OCI-LY7 (cell line): ENCODE data around the gene PLD5. TPM values are rescaled to one million over a fixed set of nuclear protein-coding genes. Genes with fewer than 3 reads are reported as not detected.

Experiments used
- BruUV-seq: library from RNA; stranded (reverse); fragments of 400-500 nt; replicated peaks from 2 replicates; lab custom pipeline; 2021; lab: Mats Ljungman, UMichigan
- CTCF ChIA-PET: fragments of 300-600 bp; sonication (Branson Sonifier 250); formaldehyde crosslinking; loops from one replicate; lab custom pipeline; 2022; ENCODE audit warnings: antibody characterized with exemption; ENCODE audit not compliant: unreplicated experiment; lab: Charles Lee
- POLR2A ChIA-PET: fragments of 300-600 bp; sonication (Branson Sonifier 250); formaldehyde crosslinking; loops from one replicate; lab custom pipeline; 2022; ENCODE audit warnings: antibody characterized with exemption; lab: Charles Lee
- DNase-seq: peaks from one replicate; pipeline ENCODE4 v3.0.0-alpha.2; 2015; ENCODE audit warnings: low spot score
- H2AFZ ChIP-seq: fragments of 200-600 bp; sonication (generic), shearing (Covaris generic); 2 replicates; pipeline ENCODE4 v1.6.1; 2014; ENCODE audit warnings: mild to moderate bottlenecking, antibody characterized with exemption, low read length, moderate library complexity
- H3K27ac ChIP-seq: fragments of 200-600 bp; sonication (generic); 2 replicates; pipeline ENCODE4 v1.5.1; 2014; ENCODE audit warnings: mixed run types, low read depth, mild to moderate bottlenecking, moderate library complexity, low read length, inconsistent platforms; ENCODE audit not compliant: poor library complexity, severe bottlenecking
- H3K36me3 ChIP-seq: fragments of 200-600 bp; sonication (generic); 2 replicates; pipeline ENCODE4 v1.6.1; 2014; ENCODE audit warnings: mild to moderate bottlenecking, antibody characterized with exemption, low read length, moderate library complexity, mixed read lengths; ENCODE audit not compliant: insufficient read depth
- H3K4me1 ChIP-seq: fragments of 200-600 bp; sonication (generic); 2 replicates; pipeline ENCODE4 v1.5.1; 2014; ENCODE audit warnings: mild to moderate bottlenecking, low read length; ENCODE audit not compliant: insufficient read depth, poor library complexity, severe bottlenecking
- H3K4me2 ChIP-seq: fragments of 200-600 bp; sonication (generic); 2 replicates; pipeline ENCODE4 v1.6.1; 2014; ENCODE audit warnings: mild to moderate bottlenecking, low read length
- H3K4me3 ChIP-seq: fragments of 200-600 bp; sonication (generic); 2 replicates; pipeline ENCODE4 v1.5.1; 2014; ENCODE audit warnings: mild to moderate bottlenecking, low read depth, low read length; ENCODE audit not compliant: poor library complexity, severe bottlenecking
- H3K79me2 ChIP-seq: fragments of 200-600 bp; sonication (generic); 2 replicates; pipeline ENCODE4 v1.6.1; 2016; ENCODE audit warnings: low read depth, mild to moderate bottlenecking, low read length, moderate library complexity, mixed read lengths; ENCODE audit not compliant: insufficient read depth
- H3K9me2 ChIP-seq: fragments of 200-600 bp; sonication (generic); 2 replicates; pipeline ENCODE4 v1.6.1; 2016; ENCODE audit warnings: mild to moderate bottlenecking, low read length, mixed read lengths; ENCODE audit not compliant: insufficient read depth
- H3K9me3 ChIP-seq: fragments of 200-600 bp; sonication (generic); 2 replicates; pipeline ENCODE4 v1.6.1; 2014; ENCODE audit warnings: mild to moderate bottlenecking, mixed run types, low read length, mixed read lengths
- H4K20me1 ChIP-seq: fragments of 200-600 bp; sonication (generic); 2 replicates; pipeline ENCODE4 v1.6.1; 2014; ENCODE audit warnings: mild to moderate bottlenecking, antibody characterized with exemption, low read length, moderate library complexity, mixed read lengths; ENCODE audit not compliant: insufficient read depth
- CTCF ChIP-seq: fragments of 200-600 bp; sonication (generic); conservative IDR thresholded peaks from 2 replicates; pipeline ENCODE4 v1.5.1; 2014; ENCODE audit warnings: mild to moderate bottlenecking, antibody characterized with exemption, low read length, moderate library complexity, mixed read lengths
- EZH2phosphoT487 ChIP-seq: fragments of 200-600 bp; sonication (generic); IDR thresholded peaks from 2 replicates; pipeline ENCODE4 v1.6.1; 2018; ENCODE audit warnings: low read depth, borderline replicate concordance, mild to moderate bottlenecking, mixed run types, antibody characterized with exemption, low read length, moderate library complexity, mixed read lengths
- intact Hi-C: fragments of 100-400 bp; cut with micrococcal nuclease; formaldehyde crosslinking; loops from one replicate; pipeline ENCODE4 v1.10.0; 2022; ENCODE audit not compliant: unreplicated experiment
- total RNA-seq, 2 experiments: library from RNA; depleted of rRNA in 1 of 2; stranded (reverse); fragments of >200 nt in 1 of 2; shearing (Covaris generic) in 1 of 2; gene quantifications; 2 replicates each; pipeline ENCODE4 v1.2.3, GENCODE V29; 2014 to 2022

Gene PLD5
- total RNA-seq, 2 experiments from 2014 or later: not detected

- BruUV-seq: no TSS peak
- Histone ChIP-seq H3K27ac (no peak overlapping the region), H3K9me2 (no peaks in the 10 kb centered on the region), H3K4me2 (no peak overlapping the region), H2AFZ (no peak overlapping the region), H4K20me1 (no peaks in the 10 kb centered on the region), H3K36me3 (no peaks in the 10 kb centered on the region), H3K4me1 (no peaks in the 10 kb centered on the region), H3K4me3 (no peak overlapping the region), H3K79me2 (no peaks in the 10 kb centered on the region), H3K9me3 (no peaks in the 10 kb centered on the region)
- DNase-seq: no peak
- intact Hi-C loops: no loop called here
- ChIA-PET POLR2A (interaction anchor here (0.7 to 1.3 kb wide), 2 partner anchors 25 to 1541 kb away, joined by 3 read pairs; no protein-coding TSS in a partner anchor), CTCF (no interaction called here)
- no peak for TF ChIP-seq CTCF
- no peak for TF ChIP-seq EZH2phosphoT487
Measured at GRCh38 chr1:242205622-242206489, 318.6 kb downstream of the PLD5 start.

GRCh38 chr1:242203262-242203661 is 321.2 kb downstream of the PLD5 start:
- H3K36me3 ChIP-seq: no peaks in the 10 kb centered on the region
- intact Hi-C loops: no loop called here
- POLR2A ChIA-PET: interaction anchor here (0.6 to 0.7 kb wide), 3 partner anchors 28 to 1104 kb away, joined by 3 to 4 read pairs (median 3); no protein-coding TSS in a partner anchor
- H3K9me2 ChIP-seq: no peaks in the 10 kb centered on the region
- H3K4me3 ChIP-seq: no peak overlapping the region
- no peaks in the 10 kb centered on the region for H4K20me1 ChIP-seq
- H3K4me1 ChIP-seq: no peaks in the 10 kb centered on the region
- no peak overlapping the region for H3K4me2 ChIP-seq
- no peak for TF ChIP-seq EZH2phosphoT487
- TF ChIP-seq CTCF: no peak
- no peak for DNase-seq
- no peak overlapping the region for H2AFZ ChIP-seq
- no peaks in the 10 kb centered on the region for H3K79me2 ChIP-seq
- no peaks in the 10 kb centered on the region for H3K9me3 ChIP-seq
- no peak overlapping the region for H3K27ac ChIP-seq
- CTCF ChIA-PET: no interaction called here
- no TSS peak for BruUV-seq

GRCh38 chr1:242201090-242201489 is 323.4 kb downstream of the PLD5 start:
- Histone ChIP-seq H3K4me2 (no peak overlapping the region), H4K20me1 (no peaks in the 10 kb centered on the region), H3K4me1 (no peaks in the 10 kb centered on the region), H3K9me3 (no peaks in the 10 kb centered on the region), H2AFZ (no peak overlapping the region), H3K9me2 (no peaks in the 10 kb centered on the region), H3K79me2 (no peaks in the 10 kb centered on the region), H3K27ac (no peak overlapping the region), H3K4me3 (no peak overlapping the region), H3K36me3 (no peaks in the 10 kb centered on the region)
- ChIA-PET CTCF (no interaction called here), POLR2A (interaction anchor here (0.5 kb wide), 1 partner anchor 146 kb away, joined by 3 read pairs; no protein-coding TSS in a partner anchor)
- DNase-seq: no peak
- BruUV-seq: no TSS peak
- intact Hi-C loops: no loop called here
- no peak for TF ChIP-seq EZH2phosphoT487
